SK-N-MC (cell line): ENCODE results near the gene TMEM175.

Source experiments
- EZH2 ChIP-seq: fragments of 200-600 bp; sonication (generic); IDR thresholded peaks from one replicate; pipeline ENCODE4 v1.6.1; 2017; ENCODE audit warnings: antibody characterized with exemption
- FOXP2 ChIP-seq: optimal IDR thresholded peaks from 2 replicates; pipeline ENCODE3; 2011; ENCODE audit warnings: mild to moderate bottlenecking, moderate library complexity; ENCODE audit not compliant: insufficient read depth; ENCODE audit errors: extremely low read length, control extremely low read depth
- POLR2AphosphoS5 ChIP-seq: IDR thresholded peaks from 2 replicates; pipeline ENCODE4 v1.6.1; 2012; ENCODE audit warnings: mild to moderate bottlenecking, low read depth, low read length, borderline replicate concordance

DNA sequence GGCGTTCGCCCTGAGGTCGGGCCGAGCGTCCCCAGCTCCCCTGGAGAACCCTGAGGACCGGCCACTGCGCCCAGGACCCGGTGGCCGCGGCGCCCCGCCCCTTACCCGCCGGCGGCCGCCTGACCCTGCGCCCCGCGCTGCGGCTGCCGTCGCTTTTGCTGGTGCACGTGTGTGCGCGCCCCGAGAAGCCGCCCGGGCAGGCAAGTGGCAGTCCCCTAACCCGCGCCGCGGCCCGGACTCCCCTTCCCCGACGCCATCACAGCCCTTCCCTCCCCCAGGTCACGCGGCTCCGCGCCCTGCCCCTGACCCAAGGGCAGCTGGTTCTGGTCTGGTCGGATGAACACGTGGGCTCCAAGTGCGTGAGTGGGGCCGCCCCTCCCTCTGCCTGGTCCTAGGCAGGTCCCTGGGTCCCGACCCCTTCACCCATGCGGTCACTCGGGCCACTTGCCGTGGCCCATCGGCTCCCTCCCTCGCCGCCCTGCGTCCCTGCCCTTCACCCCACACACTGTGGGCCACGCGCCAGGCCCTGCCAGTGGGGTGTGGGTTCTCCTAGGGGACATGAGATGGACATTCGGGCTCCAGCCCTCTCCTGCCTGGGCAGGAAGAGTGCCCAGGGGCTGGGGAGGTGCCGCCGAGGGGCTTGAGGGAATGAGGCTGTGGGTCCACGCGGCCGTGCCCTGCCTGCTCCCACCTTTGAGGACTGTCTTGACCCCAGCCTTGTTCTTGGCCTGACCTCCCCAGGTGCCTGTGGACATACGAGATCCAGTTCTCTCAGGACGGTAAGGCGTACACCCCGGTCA is 71.2 kb downstream of the TMEM175 start:
- TF ChIP-seq EZH2: no peak
- TF ChIP-seq FOXP2: no peak
- TF ChIP-seq POLR2AphosphoS5: no peak
